Glutamatergic neuron (in vitro differentiated cells): Measurements from ENCODE around the gene DYNC1H1. TPM values are rescaled to one million over a fixed set of nuclear protein-coding genes. Genes with fewer than 3 reads are reported as not detected.
"Not testable (repeated sequence)": the region's sequence is repeated elsewhere in the genome, so short reads cannot be mapped to it uniquely, and the experiment has no call there.

Experiments used
- DNase-seq: peaks from one replicate; pipeline ENCODE4 v3.0.0; 2022
- H3K27ac Mint-ChIP-seq: one replicate; pipeline ENCODE4 v1.8.0; 2020; ENCODE audit warnings: mild to moderate bottlenecking, mixed read lengths, inconsistent platforms; ENCODE audit not compliant: unreplicated experiment
- H3K27me3 Mint-ChIP-seq: one replicate; pipeline ENCODE4 v1.8.0; 2020; ENCODE audit warnings: mild to moderate bottlenecking, moderate library complexity, mixed read lengths, inconsistent platforms; ENCODE audit not compliant: unreplicated experiment
- H3K36me3 Mint-ChIP-seq: one replicate; pipeline ENCODE4 v1.8.0; 2020; ENCODE audit warnings: mild to moderate bottlenecking, mixed read lengths, inconsistent platforms; ENCODE audit not compliant: unreplicated experiment
- H3K4me1 Mint-ChIP-seq: one replicate; pipeline ENCODE4 v1.8.0; 2020; ENCODE audit warnings: mild to moderate bottlenecking, low read depth, mixed read lengths, inconsistent platforms; ENCODE audit not compliant: unreplicated experiment
- H3K4me3 Mint-ChIP-seq: one replicate; pipeline ENCODE4 v1.8.0; 2020; ENCODE audit warnings: mild to moderate bottlenecking, mixed read lengths, inconsistent platforms; ENCODE audit not compliant: unreplicated experiment
- H3K9me3 Mint-ChIP-seq: one replicate; pipeline ENCODE4 v1.8.0; 2020; ENCODE audit warnings: mild to moderate bottlenecking, moderate library complexity, mixed read lengths, inconsistent platforms; ENCODE audit not compliant: unreplicated experiment
- CTCF ChIP-seq: fragments of 200-600 bp; sonication (generic); IDR thresholded peaks from one replicate; pipeline ENCODE4 v1.5.0; 2021; ENCODE audit not compliant: partially characterized antibody, unreplicated experiment
- total RNA-seq: library from RNA; stranded (reverse); fragmentation: NEBNext Ultra II Directional; extraction: Animal tissue kit (Norgen Biotek cat#: 25700); gene quantifications from one replicate; pipeline ENCODE4 v1.2.1, GENCODE V29; 2021; ENCODE audit not compliant: unreplicated experiment

The DYNC1H1 gene
- total RNA-seq, 1 donor from 2014 or later, result 2,051 TPM

- Mint-ChIP-seq H3K4me3 (no peak overlapping the region), H3K9me3 (peaks cover 18% of the 10 kb centered on the region), H3K27me3 (peaks cover 19% of the 10 kb centered on the region), H3K36me3 (no peaks in the 10 kb centered on the region), H3K4me1 (peaks cover 3% of the 10 kb centered on the region), H3K27ac (no peak overlapping the region)
- no peak for DNase-seq
- no peak for TF ChIP-seq CTCF
Measured at GRCh38 chr14:102057480-102058114, 93.2 kb downstream of the DYNC1H1 start.

- Mint-ChIP-seq H3K4me1 (peaks cover 3% of the 10 kb centered on the region), H3K4me3 (no peak overlapping the region), H3K27ac (no peak overlapping the region), H3K9me3 (peaks cover 18% of the 10 kb centered on the region), H3K36me3 (no peaks in the 10 kb centered on the region), H3K27me3 (peaks cover 19% of the 10 kb centered on the region)
- DNase-seq, result no peak
- TF ChIP-seq CTCF, result no peak
Measured at GRCh38 chr14:102058146-102058545, 93.8 kb downstream of the DYNC1H1 start.

GRCh38 chr14:102058961-102059360, 94.6 kb downstream of the DYNC1H1 start:
- no peak overlapping the region for H3K4me3 Mint-ChIP-seq
- H3K27me3 Mint-ChIP-seq, result peaks cover 16% of the 10 kb centered on the region
- no peak overlapping the region for H3K27ac Mint-ChIP-seq
- peaks cover 5% of the 10 kb centered on the region for H3K4me1 Mint-ChIP-seq
- no peak for DNase-seq
- no peaks in the 10 kb centered on the region for H3K36me3 Mint-ChIP-seq
- TF ChIP-seq CTCF, result no peak
- H3K9me3 Mint-ChIP-seq, result peaks cover 15% of the 10 kb centered on the region

GRCh38 chr14:102063109-102063807, 98.9 kb downstream of the DYNC1H1 start:
- Mint-ChIP-seq H3K9me3 (no peaks in the 10 kb centered on the region), H3K27ac (no peak overlapping the region), H3K4me1 (peaks cover 3% of the 10 kb centered on the region), H3K4me3 (no peak overlapping the region), H3K27me3 (peaks cover under 1% of the 10 kb centered on the region), H3K36me3 (no peaks in the 10 kb centered on the region)
- peak; percentile 35 for TF ChIP-seq CTCF
- DNase-seq, result peak; percentile 83

- TF ChIP-seq CTCF, result no peak
- peak overlapping the region; percentile 28 for H3K27ac Mint-ChIP-seq
- H3K9me3 Mint-ChIP-seq, result no peaks in the 10 kb centered on the region
- no peak for DNase-seq
- no peak overlapping the region for H3K4me3 Mint-ChIP-seq
- no peaks in the 10 kb centered on the region for H3K27me3 Mint-ChIP-seq
- H3K4me1 Mint-ChIP-seq, result peaks cover 3% of the 10 kb centered on the region
- H3K36me3 Mint-ChIP-seq, result no peaks in the 10 kb centered on the region
Measured at GRCh38 chr14:102063808-102064429, 99.5 kb downstream of the DYNC1H1 start.

GRCh38 chr14:102064590-102064989, 100.2 kb downstream of the DYNC1H1 start:
- H3K9me3 Mint-ChIP-seq, DNase-seq, H3K4me1 Mint-ChIP-seq, H3K27me3 Mint-ChIP-seq, H3K36me3 Mint-ChIP-seq, H3K4me3 Mint-ChIP-seq: not testable (repeated sequence)
- H3K27ac Mint-ChIP-seq, result peak overlapping the region; percentile 70
